Astrocyte of the spinal cord (primary cell): ENCODE measurements around the gene CA12.

Source experiments
- DNase-seq: peaks from one replicate; pipeline ENCODE4 v3.0.0; 2011; ENCODE audit warnings: low read depth, low spot score
- H3K4me3 ChIP-seq: 2 replicates; pipeline ENCODE4 v1.5.1; 2011; ENCODE audit warnings: low read depth, mild to moderate bottlenecking, low read length, moderate library complexity
- CTCF ChIP-seq: IDR thresholded peaks from 2 replicates; pipeline ENCODE4 v1.5.1; 2012; ENCODE audit warnings: low read depth, mild to moderate bottlenecking, low read length, inconsistent platforms
- in situ Hi-C: cut with HindIII; loops from 2 replicates; pipeline ENCODE4 v1.10.0; 2017; ENCODE audit warnings: low sequenced_read_pairs

The CA12 gene

GRCh38 chr15:63381301-63382204 is at the start of gene CA12:
Gene CA12 (minus strand): TSS chr15:63381846. CDS start chr15:63381720, 126 bp downstream.
- peak; percentile 66 for DNase-seq
- in situ Hi-C loops: no loop called here
- H3K4me3 ChIP-seq: peak within 1 kb of the TSS; percentile 66
- TF ChIP-seq CTCF: no peak

GRCh38 chr15:63430766-63431451 is 49.3 kb upstream of the CA12 start:
- no peak overlapping the region for H3K4me3 ChIP-seq
- no peak for TF ChIP-seq CTCF
- no peak for DNase-seq
- in situ Hi-C loops: no loop called here

DNA sequence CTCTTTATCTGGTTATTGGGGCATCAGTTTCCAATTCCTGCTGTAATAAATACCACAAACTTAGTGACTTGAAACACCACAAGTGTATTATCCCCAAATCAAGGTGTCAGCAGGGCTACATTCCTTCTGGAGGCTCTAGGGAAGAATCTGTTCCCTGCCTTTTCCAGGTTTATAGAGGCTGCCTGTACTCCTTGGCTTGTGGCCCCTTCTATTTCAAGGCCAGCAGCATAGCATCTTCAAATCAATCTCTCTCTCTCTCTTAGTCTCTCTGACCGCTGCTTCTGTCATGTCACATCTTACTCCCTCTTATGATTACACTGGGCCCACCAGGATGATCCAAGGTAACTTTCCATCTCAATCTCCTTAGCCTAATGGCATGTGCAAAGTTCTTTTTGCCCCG is 44.9 kb upstream of the CA12 start:
- no peak overlapping the region for H3K4me3 ChIP-seq
- no peak for TF ChIP-seq CTCF
- in situ Hi-C loops: no loop called here
- DNase-seq: no peak

GRCh38 chr15:63425426-63425985 is 43.9 kb upstream of the CA12 start:
- H3K4me3 ChIP-seq: no peak overlapping the region
- TF ChIP-seq CTCF: no peak
- in situ Hi-C loops: no loop called here
- DNase-seq: no peak

- in situ Hi-C loops: no loop called here
- no peak overlapping the region for H3K4me3 ChIP-seq
- DNase-seq: no peak
- no peak for TF ChIP-seq CTCF
Measured at GRCh38 chr15:63422891-63423590, 41.4 kb upstream of the CA12 start.

- DNase-seq: no peak
Measured at GRCh38 chr15:63421433-63421832, 39.8 kb upstream of the CA12 start.

More at GRCh38 chr15:63421433-63421832, 39.8 kb upstream of the CA12 start:
- no peak for TF ChIP-seq CTCF
- in situ Hi-C loops: no loop called here
- no peak overlapping the region for H3K4me3 ChIP-seq
